ENCODE data around the gene DTNA. TPM values are rescaled to one million over a fixed set of nuclear protein-coding genes. Genes with fewer than 3 reads are reported as not detected.

DTNA gene
- total RNA-seq, 1 experiment from 2014 or later: 9.6 TPM

GRCh38 chr18:34738175-34738894 is 28.2 kb downstream of the DTNA start:
- intact Hi-C loops (cut with micrococcal nuclease): no loop called here
- Histone ChIP-seq H3K79me2 (ENCODE audit: insufficient read depth, low read length) (no peaks in the 10 kb centered on the region), H4K20me1 (ENCODE audit: insufficient read depth) (no peaks in the 10 kb centered on the region), H3K36me3 (ENCODE audit: control insufficient read depth in 1 of 2, insufficient read depth in 2 of 2, low read length in 2 of 2) (no peaks in the 10 kb centered on the region), H3K27ac (ENCODE audit: low read depth, low read length) (no peak overlapping the region), H3K4me2 (ENCODE audit: low read length) (no peak overlapping the region), H3K9me3 (ENCODE audit: control insufficient read depth in 1 of 2, insufficient read depth in 1 of 2, low read depth in 1 of 2, low read length in 2 of 2) (no peaks in the 10 kb centered on the region), H3K4me3 (replicated peaks in 1 of 2; ENCODE audit: low read depth in 1 of 2, low read length in 2 of 2) (no peak overlapping the region), H3K27me3 (ENCODE audit: insufficient read depth, low read length) (peaks cover 3% of the 10 kb centered on the region; the same call in 1 of the 2 replicates), H3K4me1 (ENCODE audit: control insufficient read depth in 1 of 2, insufficient read depth in 2 of 2, low read length in 2 of 2) (peaks cover 0 to 3% of the 10 kb centered on the region in 2 experiments; a peak in 1 of 4 replicates), H3K9me2 (ENCODE audit: insufficient read depth) (no peaks in the 10 kb centered on the region), H3K9ac (ENCODE audit: low read length) (no peak overlapping the region), H2AFZ (ENCODE audit: low read depth, low read length, poor library complexity, severe bottlenecking) (no peak overlapping the region)
- RAD21 ChIA-PET (ENCODE audit: low non-redundant PET in 1 of 2, low total read pairs in 2 of 2, uncharacterized antibody in 2 of 2, unreplicated experiment in 2 of 2): no interaction called here
- CTCF ChIA-PET: no interaction called here
- POLR2A ChIA-PET: no interaction called here
- TF ChIP-seq ZFX (IDR thresholded peaks at IDR 0.05) (no peak), YY1 (IDR thresholded peaks at IDR 0.05; ENCODE audit: extremely low read depth, insufficient replicate concordance, low read depth, low read length) (no peak), MAX (IDR thresholded peaks at IDR 0.05) (no peak), POLR2AphosphoS5 (IDR thresholded peaks at IDR 0.05; ENCODE audit: low read depth, low read length) (no peak), ELF1 (IDR thresholded peaks at IDR 0.05; ENCODE audit: borderline replicate concordance, low read depth) (no peak), SIN3A (IDR thresholded peaks at IDR 0.05; ENCODE audit: low read depth) (no peak), ZBTB33 (IDR thresholded peaks at IDR 0.05; ENCODE audit: extremely low read depth, insufficient replicate concordance, low read length) (no peak)
- ATAC-seq: peak; percentile 50
- no peak for DNase-seq (ENCODE audit: low read depth, low spot score)
- BruUV-seq (replicated peaks): no TSS peak

Data from HCT116 (cell line).